Stimulated activated CD4-positive, alpha-beta T cell treated with anti-CD3 and anti-CD28 coated beads, TNF-alpha, amount 100 ng/mL, for 48 hours (primary cell): ENCODE data around the gene SIPA1L3.
"Not testable (repeated sequence)": the region's sequence is repeated elsewhere in the genome, so short reads cannot be mapped to it uniquely, and the experiment has no call there.

Experiments used
- DNase-seq, 3 donors: peaks; one replicate each; pipeline ENCODE4 v3.0.0-alpha.2; 2020; ENCODE audit warnings: low read depth in 3 of 3

The SIPA1L3 gene

DNA sequence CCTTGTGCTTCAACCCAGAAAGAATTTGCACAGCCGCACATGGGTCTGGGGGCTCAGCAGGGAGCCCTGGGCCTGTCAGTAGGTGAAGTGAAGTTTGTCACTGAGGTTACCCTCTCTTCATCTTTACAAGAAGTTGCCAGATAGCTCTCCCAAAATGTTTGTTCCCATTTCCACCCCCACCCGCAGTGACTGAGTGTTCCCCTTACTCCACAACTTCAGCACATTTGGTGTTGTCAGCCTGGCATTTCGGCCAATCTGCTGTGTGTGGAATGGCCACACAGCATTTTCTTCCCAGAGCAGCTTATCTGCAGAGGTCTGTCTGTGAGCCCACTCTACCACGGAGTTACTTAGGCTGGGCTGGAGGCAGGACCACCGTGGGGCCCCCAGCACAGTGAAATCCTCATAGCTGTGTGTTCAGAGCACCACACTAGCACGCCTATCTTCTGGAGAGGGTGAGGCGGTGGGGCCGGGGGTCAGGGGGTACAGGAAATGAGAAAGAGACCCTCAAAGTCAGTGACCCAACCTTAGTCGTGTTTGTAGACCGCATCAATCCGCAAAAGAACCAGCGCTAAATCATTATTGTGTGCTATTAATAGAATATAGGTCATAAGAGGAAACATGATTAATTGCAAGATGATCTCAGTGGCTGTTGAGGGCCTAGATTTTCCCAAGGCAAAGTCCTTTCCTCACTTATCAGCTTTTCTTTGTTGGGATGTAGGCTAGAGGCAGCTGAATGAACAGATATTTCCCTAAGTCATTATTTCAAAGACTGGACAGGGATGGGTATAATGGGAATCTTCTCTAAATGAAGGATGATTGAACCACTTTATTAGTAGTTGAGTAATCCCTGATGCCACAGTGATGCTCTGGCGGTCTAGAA lies 116.0 kb downstream of the SIPA1L3 start:
- DNase-seq: no peak

DNA sequence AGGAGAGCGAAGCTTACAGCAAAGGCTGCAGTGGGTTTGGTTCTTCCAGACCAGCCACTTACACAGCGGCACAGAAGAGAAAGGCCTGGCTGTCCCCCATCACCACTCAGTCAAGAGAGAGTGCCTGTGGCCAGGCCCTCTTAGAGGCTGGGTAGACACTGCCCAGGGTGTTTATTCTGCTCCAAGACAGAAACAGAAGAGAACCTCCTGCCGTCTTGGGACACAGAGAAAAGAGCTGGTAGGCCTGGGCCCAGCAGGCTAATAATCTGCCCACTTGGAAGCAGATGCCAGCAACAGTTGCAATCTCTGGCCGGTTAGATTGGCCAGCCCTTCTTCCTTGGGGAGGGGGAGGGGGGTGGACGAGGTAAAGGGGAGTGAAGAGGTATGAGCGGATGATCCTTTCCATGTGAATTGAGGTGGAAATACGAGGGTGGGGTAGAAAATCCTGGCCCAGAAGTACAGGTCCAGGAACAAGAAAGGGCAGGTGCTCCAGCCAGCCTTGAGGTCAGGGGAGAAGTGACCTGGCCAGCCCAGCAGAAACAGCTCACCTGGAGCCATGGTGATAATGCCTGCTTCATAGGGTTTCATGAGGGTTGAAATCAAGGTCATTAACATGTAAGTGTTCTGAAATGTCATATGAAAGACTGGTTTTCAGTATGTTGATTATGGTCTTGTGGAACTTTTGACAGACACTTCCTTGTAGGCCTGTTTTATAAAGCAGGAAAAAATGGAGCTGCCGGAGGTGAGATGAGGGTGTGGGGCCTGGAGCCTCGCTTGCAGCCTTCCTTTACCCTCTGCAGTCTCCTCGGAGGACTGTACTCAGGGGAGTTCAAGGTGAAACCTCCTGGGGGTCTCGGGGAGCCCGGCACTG lies 116.9 kb downstream of the SIPA1L3 start:
- DNase-seq: no peak

DNA sequence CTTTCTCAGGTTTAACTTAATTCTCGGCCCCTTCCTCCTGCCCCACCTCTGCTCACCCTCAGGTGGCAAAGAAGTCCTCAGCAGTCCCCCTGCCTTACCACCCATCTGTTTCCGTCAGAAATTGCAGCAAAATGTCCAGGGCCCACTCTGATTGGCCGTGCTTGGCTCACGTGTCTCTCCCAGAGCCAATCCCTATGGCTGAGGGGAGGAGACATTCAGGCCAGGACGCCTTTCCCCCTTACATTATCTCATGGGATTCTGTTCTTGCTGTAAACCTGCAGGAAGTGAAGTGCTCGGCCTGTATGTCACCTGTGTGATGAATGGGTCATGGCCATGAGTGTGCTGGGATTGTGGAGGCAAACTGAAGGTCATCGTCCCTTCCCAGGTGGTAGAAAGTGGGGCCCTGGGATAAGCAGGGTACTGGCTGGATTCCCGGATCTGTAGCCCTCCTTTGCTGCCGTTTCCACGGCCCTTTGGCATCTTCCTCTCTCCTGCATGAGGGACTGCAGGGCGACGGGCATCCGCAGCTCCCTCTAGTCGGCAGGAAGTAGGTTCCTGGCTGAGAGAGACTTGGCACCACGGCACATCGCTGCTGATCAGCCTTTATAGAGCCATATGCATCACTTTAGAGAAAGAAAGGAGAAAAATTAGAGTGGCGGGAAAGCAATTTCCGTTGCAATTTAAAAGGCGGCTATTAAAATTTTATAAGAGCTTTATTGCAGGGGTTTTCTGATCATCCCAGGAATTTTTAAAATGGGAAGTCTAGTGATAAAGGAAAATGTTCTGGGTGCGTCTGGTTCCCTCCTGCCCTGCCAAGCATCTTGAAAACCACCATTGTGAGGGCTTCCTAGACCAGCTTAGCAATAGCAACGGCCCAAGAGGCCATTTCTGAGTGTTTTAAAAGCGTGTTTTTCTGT lies 118.2 kb downstream of the SIPA1L3 start:
- DNase-seq: no peak

DNA sequence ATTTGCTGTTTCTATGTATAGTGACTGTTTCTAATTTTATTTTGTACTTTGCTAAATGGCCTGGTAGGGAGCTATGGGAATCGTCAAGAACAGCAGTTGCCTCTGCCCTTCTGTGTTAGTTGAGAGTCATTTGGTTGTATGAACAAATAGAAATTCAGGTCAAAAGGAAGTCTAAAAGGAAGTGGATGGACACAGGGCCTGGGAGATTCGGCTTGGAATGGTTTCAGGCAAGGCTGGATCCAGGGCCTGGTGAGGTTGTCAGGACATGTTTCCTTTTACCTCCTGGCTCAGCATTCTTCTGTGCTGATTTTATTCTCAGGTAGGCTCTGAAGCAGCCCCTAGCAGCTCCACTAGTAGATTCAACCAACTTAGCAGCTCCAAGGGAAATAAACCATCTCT lies 118.9 kb downstream of the SIPA1L3 start:
- DNase-seq: no peak

DNA sequence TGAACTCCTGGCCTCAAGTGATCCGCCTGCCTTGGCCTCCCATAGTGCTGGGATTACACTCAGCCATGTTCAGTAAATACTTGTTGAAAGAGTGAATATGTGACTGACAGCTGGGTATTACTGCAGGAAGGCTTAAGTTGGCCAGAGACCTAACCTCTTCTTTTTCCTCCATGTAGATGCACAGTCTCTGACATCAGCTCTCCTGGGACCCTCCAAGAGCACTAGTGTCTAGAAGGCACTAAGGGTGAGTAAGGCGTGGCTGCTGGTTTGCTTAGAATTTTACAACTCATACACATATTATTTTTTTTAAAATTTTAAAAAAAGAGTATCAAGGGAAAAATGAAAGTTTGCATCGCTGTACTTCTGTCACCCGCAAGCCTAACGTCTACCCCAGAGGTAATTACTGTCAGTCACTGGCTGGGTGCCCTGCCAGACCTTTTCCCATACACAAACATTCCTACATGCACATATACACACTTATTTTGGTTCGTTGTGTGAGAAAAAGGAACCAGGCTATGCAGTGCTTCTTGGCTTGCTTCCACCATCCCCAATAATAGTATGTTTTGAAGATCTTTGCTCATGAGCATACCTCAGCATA lies 122.0 kb downstream of the SIPA1L3 start:
- no peak for DNase-seq

DNA sequence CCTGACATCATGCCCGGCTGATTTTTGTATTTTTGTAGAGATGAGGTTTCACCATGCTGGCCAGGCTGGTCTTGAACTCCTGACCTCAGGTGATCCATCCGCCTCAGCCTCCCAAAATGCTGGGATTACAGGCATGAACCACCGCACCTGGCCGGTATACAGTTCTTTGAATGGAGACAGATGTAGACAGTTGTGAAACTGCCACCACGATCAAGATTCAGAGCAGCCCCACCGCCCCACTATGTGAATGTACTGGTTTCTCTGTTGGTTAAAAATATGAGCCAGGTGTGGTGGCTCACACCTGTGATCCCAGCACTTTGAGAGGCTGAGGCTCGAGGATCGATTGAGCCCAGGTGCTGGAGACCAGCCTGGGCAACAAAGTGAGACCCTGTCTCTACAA lies 123.0 kb downstream of the SIPA1L3 start:
- not testable (repeated sequence) for DNase-seq

DNA sequence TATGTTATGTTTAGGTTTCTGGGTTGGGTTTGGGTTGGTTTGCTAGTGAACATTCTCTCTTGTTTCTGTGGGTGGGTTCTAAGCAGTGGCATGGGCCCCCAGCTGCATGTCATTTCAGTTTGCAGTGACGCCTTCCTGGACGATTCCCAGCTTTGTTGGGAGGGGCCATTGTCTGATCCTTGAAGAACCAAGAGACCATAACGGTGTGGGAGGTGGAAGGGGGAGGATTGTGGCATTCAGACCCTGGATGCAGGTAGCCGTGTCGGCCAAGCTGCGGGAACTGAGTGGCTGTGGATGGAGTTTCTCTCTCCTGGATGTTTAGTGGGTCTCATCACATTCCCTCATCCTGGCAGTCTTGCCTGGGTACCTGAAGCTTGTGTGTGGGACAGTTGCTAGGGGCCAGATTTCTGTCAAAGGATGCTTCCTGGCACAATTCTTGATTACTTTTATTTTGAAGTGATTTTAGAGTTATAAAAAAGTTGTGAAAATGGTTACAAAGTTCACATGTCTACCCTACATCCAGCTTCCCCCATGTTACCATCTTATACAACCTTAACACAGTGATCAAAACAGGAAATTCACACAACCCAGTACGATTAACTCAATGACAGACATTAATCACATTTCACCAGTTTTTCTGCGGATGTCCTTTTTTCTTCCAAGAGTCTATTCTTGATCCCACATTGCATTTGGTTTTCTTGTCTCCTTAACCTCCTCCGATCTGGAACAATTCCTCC lies 123.8 kb downstream of the SIPA1L3 start:
- DNase-seq: no peak

DNA sequence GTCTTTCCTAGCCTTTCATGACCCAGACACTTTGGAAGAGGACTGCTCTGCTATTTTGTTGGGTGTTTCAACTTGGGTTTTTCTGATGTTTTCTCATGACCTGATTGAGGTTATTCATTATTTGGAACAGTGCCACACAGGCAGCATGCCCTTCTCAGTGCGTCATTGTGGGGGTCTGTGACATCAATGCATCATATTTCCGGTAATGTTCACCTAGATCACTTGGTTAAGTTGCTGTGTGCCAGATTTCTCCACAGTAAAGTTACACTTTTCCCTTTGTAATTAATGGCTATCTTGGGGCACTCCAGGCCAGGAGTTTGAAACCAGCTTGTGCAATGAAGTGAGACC lies 124.4 kb downstream of the SIPA1L3 start:
- DNase-seq: no peak

DNA sequence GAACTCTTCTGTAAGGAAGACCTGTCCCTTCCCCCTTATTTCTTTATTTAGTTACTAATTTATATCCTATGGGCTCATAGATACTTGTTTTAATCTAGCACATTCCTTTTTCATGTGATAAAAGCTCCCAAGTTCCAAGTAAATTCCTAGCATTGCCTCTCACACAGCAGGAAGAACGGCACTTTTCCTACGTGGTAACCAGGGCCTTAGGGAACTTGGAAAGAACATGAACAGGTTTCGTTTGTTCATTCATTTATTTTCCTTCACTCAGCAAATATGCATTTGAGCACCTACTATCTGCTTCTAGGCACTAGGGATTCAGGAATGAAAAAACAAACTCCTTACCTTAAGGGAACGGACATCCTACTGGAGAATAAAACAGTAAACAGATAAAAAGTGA lies 125.1 kb downstream of the SIPA1L3 start:
- no peak for DNase-seq

DNA sequence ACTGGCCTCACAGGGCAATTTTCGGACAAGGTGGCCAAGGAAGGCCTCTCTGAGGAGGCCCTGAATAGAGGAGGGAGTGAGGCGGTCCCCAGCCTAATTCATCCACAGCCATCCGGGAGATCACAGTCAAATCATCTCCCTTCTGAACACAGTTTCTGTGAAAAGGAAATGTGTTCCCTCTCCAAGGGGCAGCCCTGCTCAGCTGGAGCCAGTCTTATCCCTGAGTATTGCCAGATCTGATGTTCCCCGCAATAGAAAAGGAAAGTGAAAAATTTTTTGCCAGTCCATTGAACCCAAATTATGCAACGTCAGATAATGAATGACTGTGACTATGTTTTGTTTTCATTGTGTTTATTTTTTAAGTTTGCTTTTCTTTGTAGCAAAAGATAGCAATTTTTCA lies 125.9 kb downstream of the SIPA1L3 start:
- no peak for DNase-seq

DNA sequence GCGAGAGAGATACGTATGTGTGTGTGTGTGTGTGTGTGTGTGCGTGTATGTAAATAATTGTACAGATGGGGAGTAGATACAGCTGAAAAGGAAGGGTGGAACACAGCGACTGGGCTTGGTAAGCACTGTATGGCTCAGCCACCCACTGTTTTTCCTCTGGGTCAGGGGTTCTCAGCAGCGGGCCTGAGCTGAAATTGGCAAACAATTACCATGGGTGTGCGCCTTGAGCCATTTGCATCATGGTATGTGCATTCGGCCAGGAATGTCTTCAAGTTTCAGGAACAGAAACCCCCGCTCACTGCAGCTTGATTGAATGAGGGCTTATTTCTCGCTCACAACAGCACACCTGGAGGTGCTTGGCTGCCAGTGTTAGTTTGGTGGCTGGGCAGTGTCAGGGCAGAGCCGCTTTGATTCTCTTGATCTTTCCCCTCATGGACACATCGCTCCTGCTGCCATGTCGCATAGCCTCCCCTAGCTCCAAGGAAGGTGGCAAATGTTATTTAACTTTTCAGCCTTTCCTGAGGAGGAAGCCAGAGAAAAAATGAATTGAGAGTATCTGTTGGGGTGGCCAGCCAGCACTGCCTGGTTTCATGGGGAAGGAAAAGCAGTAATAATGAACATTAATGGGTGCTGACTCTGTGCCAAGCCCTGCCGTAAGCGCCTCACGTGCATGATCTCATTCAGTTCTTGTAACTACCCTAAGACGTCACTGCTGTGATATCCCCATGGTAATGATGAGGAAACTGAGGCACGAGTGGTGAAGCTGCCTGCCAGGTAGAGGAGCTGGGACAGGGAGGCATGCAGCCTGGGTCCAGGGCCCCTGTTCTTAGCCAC lies 126.9 kb downstream of the SIPA1L3 start:
- DNase-seq: no peak

DNA sequence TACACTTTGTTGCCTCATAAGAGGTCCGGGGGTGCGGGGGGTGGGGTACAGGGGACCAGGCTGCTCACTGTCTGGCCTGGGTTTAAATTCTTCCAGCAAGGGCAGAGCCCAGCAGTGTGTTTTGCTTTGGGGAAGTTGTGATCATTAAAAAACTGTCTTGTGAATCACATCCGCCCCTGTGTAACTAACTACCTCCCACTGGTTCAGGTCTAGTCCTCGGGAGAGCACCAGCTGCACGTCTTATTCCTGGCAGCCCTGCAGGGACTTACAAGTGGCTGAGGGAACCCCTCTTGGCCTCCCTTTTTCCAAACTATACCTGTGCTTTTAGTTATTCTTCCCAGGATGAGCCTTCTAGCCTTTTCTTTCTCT lies 127.5 kb downstream of the SIPA1L3 start:
- no peak for DNase-seq

DNA sequence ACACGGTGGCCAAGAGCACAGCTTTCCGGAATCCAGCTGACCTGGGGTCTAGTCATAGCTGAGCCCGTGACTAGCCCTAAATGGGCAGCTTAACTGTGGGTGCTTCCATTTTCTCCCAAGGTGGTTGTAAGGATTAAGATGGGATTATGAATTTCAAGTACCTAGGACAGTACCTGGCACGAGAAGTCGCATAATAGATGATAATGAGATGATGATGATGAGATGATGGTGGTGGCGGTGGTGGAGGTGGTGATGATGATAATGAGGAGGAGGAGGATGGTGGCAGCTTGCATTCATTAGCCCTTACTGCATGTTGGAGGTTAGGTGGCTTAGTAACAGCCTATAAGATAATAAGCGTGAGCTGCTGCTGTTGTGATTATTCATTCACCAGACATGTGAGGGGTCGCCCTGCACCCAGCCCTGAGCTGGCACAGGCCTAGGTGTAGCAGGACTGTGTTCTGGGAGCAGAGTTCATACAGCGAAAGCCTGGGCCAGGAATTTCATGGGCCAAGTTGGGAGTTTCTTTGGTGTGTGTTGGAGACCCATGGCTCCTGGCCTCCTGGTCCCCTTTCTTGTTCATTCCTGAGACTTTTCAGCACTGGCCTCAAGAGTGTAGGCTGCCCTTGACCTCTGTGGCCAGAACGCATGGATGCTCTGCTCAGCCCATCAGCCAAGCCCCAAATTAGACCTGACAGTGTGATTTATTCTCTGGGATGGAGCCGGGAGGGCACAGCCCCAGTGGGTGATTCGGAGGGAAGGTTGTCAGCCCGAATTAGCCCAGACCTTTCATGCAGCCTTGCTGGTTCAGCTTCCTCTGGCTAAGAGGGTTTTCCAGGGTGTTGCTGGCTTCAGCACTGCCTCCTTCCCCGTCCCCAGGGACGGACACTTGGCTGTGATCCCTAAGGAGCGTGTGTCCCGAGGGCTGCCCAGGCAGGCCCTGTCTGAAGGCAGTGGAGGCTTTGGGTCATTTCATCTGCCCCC lies 128.8 kb downstream of the SIPA1L3 start:
- DNase-seq: no peak

DNA sequence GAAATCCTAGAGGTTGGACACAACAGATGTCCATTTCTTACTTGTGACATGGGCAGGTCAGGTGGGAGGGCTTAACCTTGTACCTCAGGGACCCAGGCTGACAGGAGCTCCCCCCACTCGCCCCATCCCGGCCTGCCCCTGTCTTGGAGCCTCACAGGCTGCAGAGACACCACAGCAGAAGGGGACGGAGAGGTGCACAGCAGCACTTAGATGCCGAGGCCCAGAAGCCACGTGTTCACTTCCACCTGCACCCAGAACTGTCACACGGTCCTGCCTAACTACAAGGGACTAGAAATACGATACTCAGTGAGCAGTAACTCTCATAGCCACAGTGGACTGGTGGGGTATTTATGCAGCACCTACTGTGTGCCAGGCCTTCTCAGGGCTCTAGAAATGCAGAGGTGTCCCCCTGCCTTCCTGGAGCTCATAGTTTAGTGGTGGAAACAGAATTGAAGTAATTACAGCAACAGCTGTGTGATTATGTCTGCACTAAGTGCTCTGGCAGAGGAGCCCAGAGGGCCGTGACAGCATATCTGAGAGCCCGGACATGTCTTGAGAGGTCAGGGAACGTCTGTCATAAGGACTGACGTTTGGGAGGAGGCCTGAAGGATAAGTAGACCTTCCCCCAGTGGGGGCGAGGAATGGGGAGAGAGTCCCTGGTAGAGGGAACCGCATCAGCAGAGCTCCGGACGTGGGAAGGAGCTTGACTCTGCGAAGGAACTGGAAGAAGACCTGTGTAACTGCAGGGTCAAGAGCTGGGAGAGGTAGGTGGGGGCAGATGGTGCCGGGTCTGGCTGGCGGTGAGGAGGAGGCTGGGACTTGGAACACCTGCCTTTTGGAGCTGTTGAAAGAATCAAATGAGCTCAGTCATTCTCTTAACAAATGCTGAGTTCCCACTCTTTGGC lies 130.0 kb downstream of the SIPA1L3 start:
- DNase-seq: no peak

DNA sequence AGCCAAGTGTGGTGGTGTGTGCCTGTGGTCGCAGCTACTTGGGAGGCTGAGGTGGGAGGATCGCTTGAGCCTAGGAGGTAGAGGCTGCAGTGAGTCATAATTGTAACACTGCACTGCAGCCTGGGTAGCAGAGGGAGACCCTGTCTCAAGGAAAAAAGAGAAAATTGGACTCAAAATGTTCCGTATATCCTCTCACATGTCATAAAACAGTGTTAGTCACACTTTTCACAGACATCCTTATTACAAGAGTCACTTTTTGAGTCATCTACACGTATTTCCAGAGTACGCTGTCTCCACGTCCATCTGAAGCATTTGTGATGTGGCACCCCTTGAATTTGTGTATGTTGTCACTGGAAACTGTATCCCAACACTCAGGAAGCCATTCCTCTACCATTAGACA lies 133.0 kb downstream of the SIPA1L3 start:
- no peak for DNase-seq

DNA sequence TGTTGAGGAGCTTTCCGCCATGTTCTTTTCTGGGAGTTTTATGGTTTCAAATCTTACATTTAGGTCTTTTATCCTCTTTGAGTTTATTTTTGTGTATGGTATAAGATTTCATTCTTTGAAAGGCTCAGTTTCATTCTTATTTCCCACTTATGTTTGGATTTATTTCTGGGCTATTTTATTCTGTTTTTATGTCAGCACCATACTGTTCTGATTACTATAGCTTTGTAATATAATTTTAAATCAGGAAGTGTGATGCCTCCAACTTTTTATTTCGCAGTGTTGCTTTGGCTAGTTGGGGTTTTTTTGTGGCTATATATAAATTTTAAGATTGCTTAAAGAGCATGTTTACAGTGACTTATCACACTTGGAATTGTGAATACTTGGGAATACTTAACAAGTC lies 135.1 kb downstream of the SIPA1L3 start:
- no peak for DNase-seq

DNA sequence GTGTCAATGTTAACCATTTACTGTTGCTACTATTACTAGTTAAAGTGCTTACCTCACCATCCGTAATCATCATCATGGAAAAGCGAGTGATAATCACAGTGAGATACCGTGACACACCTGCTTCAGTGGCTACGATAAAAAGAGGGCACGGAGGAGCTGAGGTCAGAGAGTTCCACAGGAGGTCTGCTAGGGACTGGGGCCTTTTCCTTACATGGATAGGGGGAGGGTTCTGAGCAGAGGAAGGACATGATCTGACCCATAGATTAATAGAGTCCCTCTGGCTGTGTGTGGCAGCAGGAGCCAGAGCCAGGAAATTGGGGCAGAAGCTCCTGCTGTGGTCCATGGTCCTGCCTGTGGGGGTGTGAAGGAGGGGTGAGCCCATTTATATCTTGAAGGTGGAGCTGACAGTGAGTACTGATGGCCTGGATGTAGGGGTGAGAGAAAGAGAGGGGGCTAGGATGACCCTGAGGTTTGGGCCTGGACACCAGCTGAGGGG lies 136.7 kb downstream of the SIPA1L3 start:
- DNase-seq: no peak
